ENCODE data around the gene NELL1.

The NELL1 gene

DNA sequence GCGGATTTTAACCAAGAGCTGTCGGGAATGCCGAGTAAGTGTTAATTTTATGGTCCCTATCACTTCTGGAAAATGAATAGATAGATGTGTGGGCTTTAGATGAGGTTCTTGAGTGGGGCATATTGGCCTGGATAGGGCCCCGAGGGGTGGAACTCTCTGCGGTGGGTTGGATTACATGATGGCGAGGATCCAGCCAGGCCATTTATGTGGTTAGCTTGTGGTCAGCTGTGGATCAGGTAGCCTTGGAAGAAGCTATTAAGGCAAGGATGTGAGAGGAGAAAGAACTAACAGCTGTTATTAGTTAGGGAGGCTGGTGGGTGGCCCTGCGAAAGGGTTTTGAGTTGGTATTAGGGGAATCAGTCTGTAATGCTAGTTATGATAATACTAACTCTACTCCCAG lies 268.4 kb downstream of the NELL1 start:
- Histone ChIP-seq H3K4me3 (ENCODE audit: extremely low read depth, insufficient read depth, low read length, poor library complexity, severe bottlenecking) (no peak overlapping the region), H3K9me3 (ENCODE audit: control insufficient read depth, low read length) (no peaks in the 10 kb centered on the region), H3K4me1 (ENCODE audit: control insufficient read depth, insufficient read depth, low read length, poor library complexity, severe bottlenecking) (no peaks in the 10 kb centered on the region), H3K27ac (ENCODE audit: low read depth, low read length, severe bottlenecking) (no peak overlapping the region), H3K36me3 (ENCODE audit: control insufficient read depth, insufficient read depth, low read length) (no peaks in the 10 kb centered on the region)
- WGBS, 2 experiments (ENCODE audit: insufficient coverage in 2 of 2) = 78 to 80% methylated on average over 4 to 5 of the region's 7 CpGs

DNA sequence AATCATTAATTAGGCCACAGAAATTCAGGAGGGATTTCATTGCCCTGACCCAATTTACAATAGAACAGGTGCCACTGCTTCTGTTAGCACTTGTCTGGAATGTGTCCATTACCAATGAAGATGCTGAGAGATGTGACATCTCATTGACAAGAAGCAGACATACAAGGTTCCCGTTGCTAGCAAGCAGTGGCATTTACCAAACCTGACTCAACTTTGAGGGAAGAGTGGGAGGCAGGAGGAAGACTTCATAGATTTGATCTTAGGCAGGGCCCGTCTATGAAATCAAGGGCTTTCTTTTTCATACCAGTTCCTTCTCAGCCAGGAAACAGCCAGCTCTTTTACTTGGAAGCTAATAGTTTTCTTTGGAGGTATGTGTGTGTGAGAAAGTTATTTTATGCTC lies 280.2 kb downstream of the NELL1 start:
- no peaks in the 10 kb centered on the region for H3K9me3 ChIP-seq (ENCODE audit: control insufficient read depth, low read length)
- 71 to 82% methylated on average over 1 to 2 of the region's 2 CpGs for WGBS, 2 experiments (ENCODE audit: insufficient coverage in 2 of 2)
- H3K4me3 ChIP-seq (ENCODE audit: extremely low read depth, insufficient read depth, low read length, poor library complexity, severe bottlenecking) = no peak overlapping the region
- no peak overlapping the region for H3K27ac ChIP-seq (ENCODE audit: low read depth, low read length, severe bottlenecking)
- H3K36me3 ChIP-seq (ENCODE audit: control insufficient read depth, insufficient read depth, low read length) = no peaks in the 10 kb centered on the region
- H3K4me1 ChIP-seq (ENCODE audit: control insufficient read depth, insufficient read depth, low read length, poor library complexity, severe bottlenecking) = no peaks in the 10 kb centered on the region

DNA sequence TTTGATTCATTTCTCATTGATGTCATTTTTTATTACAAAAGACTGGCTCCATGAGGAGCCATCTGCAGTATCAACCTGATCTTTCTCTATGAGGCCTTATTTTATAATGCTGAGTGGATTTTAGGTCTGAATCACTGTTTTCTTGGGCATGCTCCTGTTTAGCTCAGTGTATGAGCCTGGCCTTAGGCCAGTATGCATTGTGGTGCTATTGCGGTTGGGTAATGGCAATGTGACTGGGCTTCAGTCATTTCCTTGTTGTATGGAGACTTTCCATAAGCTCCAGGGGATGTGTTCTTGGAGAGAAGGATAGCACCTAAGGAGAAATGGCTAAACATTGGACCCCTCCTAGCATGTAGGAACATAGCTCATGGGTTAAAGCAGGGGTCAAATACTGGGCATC lies 293.2 kb downstream of the NELL1 start:
- no peaks in the 10 kb centered on the region for H3K4me1 ChIP-seq (ENCODE audit: control insufficient read depth, insufficient read depth, low read length, poor library complexity, severe bottlenecking)
- no peak overlapping the region for H3K27ac ChIP-seq (ENCODE audit: low read depth, low read length, severe bottlenecking)
- WGBS, 2 experiments (ENCODE audit: insufficient coverage in 2 of 2) = 100% methylated on average over 1 of the region's 1 CpG

DNA sequence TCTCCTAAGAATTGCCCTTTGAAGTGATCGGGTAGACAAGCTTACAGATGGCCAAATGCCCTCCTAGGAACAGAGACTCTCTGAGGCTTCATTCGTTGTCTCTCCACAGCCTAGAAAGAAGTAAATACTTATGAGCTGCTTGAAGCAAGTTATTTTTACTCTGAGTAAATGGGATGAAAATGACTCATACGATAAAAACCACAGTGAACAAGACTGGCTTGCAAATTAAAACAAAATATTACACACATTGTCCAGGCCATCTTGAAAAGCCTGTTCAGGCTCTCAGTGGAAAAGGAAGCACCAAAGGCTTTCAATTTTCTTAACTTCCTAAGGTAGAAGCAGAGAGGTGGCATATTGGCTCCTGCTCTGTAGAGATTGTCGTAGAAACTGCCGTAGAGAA lies 294.2 kb downstream of the NELL1 start:
- H3K27ac ChIP-seq (ENCODE audit: low read depth, low read length, severe bottlenecking) = no peak overlapping the region
- WGBS, 2 experiments (ENCODE audit: insufficient coverage in 2 of 2) = 98% methylated on average over 4 of the region's 5 CpGs; no CpG with 5 or more reads in 1 of the 2 experiments
- H3K9me3 ChIP-seq (ENCODE audit: control insufficient read depth, low read length) = no peaks in the 10 kb centered on the region
- no peak overlapping the region for H3K4me3 ChIP-seq (ENCODE audit: extremely low read depth, insufficient read depth, low read length, poor library complexity, severe bottlenecking)
- H3K36me3 ChIP-seq (ENCODE audit: control insufficient read depth, insufficient read depth, low read length) = no peaks in the 10 kb centered on the region
- H3K4me1 ChIP-seq (ENCODE audit: control insufficient read depth, insufficient read depth, low read length, poor library complexity, severe bottlenecking) = no peaks in the 10 kb centered on the region

More for the DNA sequence above, 293.2 kb downstream of the NELL1 start:
- no peaks in the 10 kb centered on the region for H3K36me3 ChIP-seq (ENCODE audit: control insufficient read depth, insufficient read depth, low read length)
- no peak overlapping the region for H3K4me3 ChIP-seq (ENCODE audit: extremely low read depth, insufficient read depth, low read length, poor library complexity, severe bottlenecking)
- H3K9me3 ChIP-seq (ENCODE audit: control insufficient read depth, low read length) = no peaks in the 10 kb centered on the region

DNA sequence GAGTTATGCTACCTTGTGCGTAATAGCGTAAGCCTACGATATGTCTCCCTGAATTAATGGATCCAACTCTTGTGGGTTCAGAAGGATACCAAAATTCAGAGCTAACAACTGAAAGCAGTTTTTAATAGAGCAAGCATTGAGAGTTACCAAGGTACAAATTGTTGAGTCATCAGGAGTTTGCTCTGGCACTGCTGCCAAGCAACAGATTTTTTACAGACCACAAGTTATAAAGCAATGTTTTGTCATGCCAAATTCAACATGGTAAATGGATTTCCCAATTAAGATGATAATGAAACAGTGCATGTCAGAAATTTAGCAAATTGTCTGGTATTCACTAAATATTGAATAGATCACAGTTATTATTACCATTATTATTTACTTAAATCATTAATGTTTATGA lies 295.6 kb downstream of the NELL1 start:
- Histone ChIP-seq H3K27ac (ENCODE audit: low read depth, low read length, severe bottlenecking) (no peak overlapping the region), H3K36me3 (ENCODE audit: control insufficient read depth, insufficient read depth, low read length) (no peaks in the 10 kb centered on the region), H3K4me3 (ENCODE audit: extremely low read depth, insufficient read depth, low read length, poor library complexity, severe bottlenecking) (no peak overlapping the region), H3K9me3 (ENCODE audit: control insufficient read depth, low read length) (no peaks in the 10 kb centered on the region), H3K4me1 (ENCODE audit: control insufficient read depth, insufficient read depth, low read length, poor library complexity, severe bottlenecking) (no peaks in the 10 kb centered on the region)
- WGBS, 2 experiments (ENCODE audit: insufficient coverage in 2 of 2) = 93 to 100% methylated on average over 3 of the region's 3 CpGs

DNA sequence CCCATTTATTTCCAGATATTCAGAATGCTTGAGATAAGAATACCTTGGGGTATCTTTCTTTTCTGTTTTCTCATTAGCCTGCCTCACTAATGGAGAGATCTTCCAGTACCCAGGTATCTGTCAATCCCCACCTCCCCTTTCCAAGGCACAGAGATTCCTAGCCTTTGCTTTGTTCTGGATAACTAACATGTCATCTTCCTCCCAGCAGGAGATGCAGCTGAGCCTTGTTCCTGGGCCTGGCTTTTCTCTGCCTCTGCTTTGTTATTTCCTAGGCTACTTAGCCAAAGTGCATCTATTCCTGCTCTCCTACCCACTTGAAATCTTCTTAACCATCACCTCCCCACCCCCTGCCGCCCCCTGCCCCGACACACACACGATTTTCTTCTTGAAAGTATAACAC lies 297.1 kb downstream of the NELL1 start:
- no peak overlapping the region for H3K27ac ChIP-seq (ENCODE audit: low read depth, low read length, severe bottlenecking)
- no peak overlapping the region for H3K4me3 ChIP-seq (ENCODE audit: extremely low read depth, insufficient read depth, low read length, poor library complexity, severe bottlenecking)
- H3K9me3 ChIP-seq (ENCODE audit: control insufficient read depth, low read length) = no peaks in the 10 kb centered on the region
- no peaks in the 10 kb centered on the region for H3K36me3 ChIP-seq (ENCODE audit: control insufficient read depth, insufficient read depth, low read length)
- WGBS, 2 experiments (ENCODE audit: insufficient coverage in 2 of 2) = 20% methylated on average over 1 of the region's 3 CpGs; no CpG with 5 or more reads in 1 of the 2 experiments
- H3K4me1 ChIP-seq (ENCODE audit: control insufficient read depth, insufficient read depth, low read length, poor library complexity, severe bottlenecking) = no peaks in the 10 kb centered on the region

DNA sequence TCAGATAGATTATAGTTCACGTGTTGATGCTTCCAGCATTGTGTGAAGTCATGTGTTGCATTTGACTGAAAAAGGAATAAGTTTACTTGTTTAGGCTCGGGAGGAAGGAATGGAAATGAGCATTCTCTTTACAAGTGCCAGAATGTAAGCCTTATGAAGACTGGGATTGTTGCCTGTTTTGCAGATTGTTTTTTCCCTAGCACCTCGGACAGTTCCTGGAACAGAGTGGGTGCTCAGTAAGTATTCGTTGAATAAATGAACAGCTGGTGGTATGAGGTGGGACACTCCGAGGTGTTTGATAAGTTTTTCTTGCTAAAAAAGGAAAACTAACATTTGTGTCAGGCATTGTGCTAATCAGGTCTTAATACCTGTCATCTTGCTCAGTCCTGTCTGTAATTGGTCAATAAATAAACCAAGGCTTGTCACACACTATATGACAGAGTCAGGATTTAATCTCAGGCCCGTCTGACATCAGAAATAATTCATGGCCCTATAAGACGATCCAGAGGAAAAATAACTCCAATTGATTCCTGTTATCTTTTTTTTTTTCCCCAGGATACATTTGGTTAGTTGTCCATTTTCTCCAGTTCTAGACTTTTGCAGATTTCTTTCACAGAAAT lies 304.7 kb downstream of the NELL1 start:
- Histone ChIP-seq H3K36me3 (ENCODE audit: control insufficient read depth, insufficient read depth, low read length) (no peaks in the 10 kb centered on the region), H3K27ac (ENCODE audit: low read depth, low read length, severe bottlenecking) (no peak overlapping the region), H3K4me1 (ENCODE audit: control insufficient read depth, insufficient read depth, low read length, poor library complexity, severe bottlenecking) (no peaks in the 10 kb centered on the region), H3K9me3 (ENCODE audit: control insufficient read depth, low read length) (no peaks in the 10 kb centered on the region), H3K4me3 (ENCODE audit: extremely low read depth, insufficient read depth, low read length, poor library complexity, severe bottlenecking) (no peak overlapping the region)
- WGBS, 2 experiments (ENCODE audit: insufficient coverage in 2 of 2) = 73 to 74% methylated on average over 7 of the region's 7 CpGs

DNA sequence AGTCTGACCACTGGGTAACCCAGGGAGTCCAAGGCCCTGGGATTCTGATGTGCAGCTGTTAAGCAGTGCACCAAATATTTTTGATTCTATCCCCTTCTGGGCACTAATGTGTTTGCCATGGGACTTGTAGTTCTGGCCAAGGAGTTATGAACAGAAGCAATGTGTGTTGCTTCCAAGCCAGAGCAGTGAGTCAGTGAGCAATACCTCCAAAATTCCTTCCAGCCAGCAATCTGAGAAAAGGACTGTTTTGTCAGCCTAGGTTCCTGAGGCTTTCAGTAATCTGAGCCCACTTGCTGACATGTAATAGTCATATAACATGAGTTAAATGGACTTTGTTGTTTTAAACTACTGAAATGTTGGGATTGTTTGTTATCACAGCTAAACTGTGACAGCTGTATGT lies 311.4 kb downstream of the NELL1 start:
- Histone ChIP-seq H3K4me1 (ENCODE audit: control insufficient read depth, insufficient read depth, low read length, poor library complexity, severe bottlenecking) (no peaks in the 10 kb centered on the region), H3K4me3 (ENCODE audit: extremely low read depth, insufficient read depth, low read length, poor library complexity, severe bottlenecking) (no peak overlapping the region), H3K9me3 (ENCODE audit: control insufficient read depth, low read length) (no peaks in the 10 kb centered on the region), H3K36me3 (ENCODE audit: control insufficient read depth, insufficient read depth, low read length) (no peaks in the 10 kb centered on the region), H3K27ac (ENCODE audit: low read depth, low read length, severe bottlenecking) (no peak overlapping the region)

DNA sequence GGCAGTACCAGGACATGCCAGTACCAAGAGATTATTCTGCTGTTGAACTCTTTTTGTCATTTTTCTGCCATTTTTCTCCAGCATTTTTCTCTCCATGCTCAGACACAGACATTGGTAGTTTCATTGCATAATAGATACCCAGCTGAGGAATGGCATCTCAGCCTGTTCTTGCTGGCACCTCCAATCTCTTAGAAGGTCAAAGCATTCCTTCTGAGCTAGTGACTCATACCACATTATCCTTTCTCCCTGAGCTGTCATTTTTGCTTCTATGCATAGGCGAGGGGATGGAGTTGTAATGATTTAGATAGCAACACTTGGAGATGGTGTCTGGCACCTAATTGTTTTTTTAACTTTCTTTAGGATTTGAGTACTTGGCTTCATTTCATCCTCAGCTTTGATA lies 321.1 kb downstream of the NELL1 start:
- Histone ChIP-seq H3K4me1 (ENCODE audit: control insufficient read depth, insufficient read depth, low read length, poor library complexity, severe bottlenecking) (no peaks in the 10 kb centered on the region), H3K27ac (ENCODE audit: low read depth, low read length, severe bottlenecking) (no peak overlapping the region), H3K36me3 (ENCODE audit: control insufficient read depth, insufficient read depth, low read length) (no peaks in the 10 kb centered on the region), H3K9me3 (ENCODE audit: control insufficient read depth, low read length) (no peaks in the 10 kb centered on the region), H3K4me3 (ENCODE audit: extremely low read depth, insufficient read depth, low read length, poor library complexity, severe bottlenecking) (no peak overlapping the region)
- WGBS, 2 experiments (ENCODE audit: insufficient coverage in 2 of 2) = no CpG with 5 or more reads among the region's 1 CpG

DNA sequence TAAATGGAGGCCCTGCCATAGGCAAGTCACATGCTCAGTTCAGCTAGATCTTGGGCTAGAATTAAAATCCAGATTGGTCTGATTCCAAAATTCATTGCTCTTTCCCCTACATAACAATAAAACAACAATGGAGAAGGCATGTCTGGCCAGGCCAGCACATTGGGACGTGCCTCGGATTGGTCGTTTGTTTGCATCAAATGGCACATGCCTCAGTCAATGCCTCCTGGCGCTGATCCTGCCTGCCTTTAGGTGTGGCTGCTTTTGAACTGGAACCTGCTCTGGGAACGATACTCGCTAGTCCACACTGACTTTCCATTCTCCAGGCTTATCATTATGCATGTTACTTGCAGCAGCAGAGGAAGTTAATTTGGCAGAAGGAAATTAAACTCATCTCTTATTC lies 322.1 kb downstream of the NELL1 start:
- H3K36me3 ChIP-seq (ENCODE audit: control insufficient read depth, insufficient read depth, low read length) = no peaks in the 10 kb centered on the region
- no peak overlapping the region for H3K4me3 ChIP-seq (ENCODE audit: extremely low read depth, insufficient read depth, low read length, poor library complexity, severe bottlenecking)
- H3K9me3 ChIP-seq (ENCODE audit: control insufficient read depth, low read length) = no peaks in the 10 kb centered on the region
- H3K4me1 ChIP-seq (ENCODE audit: control insufficient read depth, insufficient read depth, low read length, poor library complexity, severe bottlenecking) = no peaks in the 10 kb centered on the region
- H3K27ac ChIP-seq (ENCODE audit: low read depth, low read length, severe bottlenecking) = no peak overlapping the region
- WGBS, 2 experiments (ENCODE audit: insufficient coverage in 2 of 2) = 82 to 91% methylated on average over 4 of the region's 6 CpGs

DNA sequence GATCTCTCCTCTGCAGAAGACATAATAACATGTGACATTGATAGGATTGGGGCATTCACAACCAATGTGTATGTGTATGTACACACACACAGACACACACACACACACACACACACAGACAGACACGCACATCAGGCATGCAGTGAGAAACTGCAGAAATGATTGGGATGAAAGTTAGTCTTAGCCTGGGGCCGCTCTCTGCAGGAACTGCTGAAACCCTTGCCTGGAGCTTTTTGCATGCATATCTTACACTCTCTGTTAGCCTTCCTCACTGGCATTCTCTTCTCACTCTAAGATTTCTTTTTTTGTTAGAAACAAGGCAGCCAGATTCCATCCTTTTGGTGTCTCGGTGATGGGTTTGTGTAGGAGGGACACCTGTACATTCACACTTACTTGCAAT lies 337.9 kb downstream of the NELL1 start:
- no peak overlapping the region for H3K4me3 ChIP-seq (ENCODE audit: extremely low read depth, insufficient read depth, low read length, poor library complexity, severe bottlenecking)
- H3K36me3 ChIP-seq (ENCODE audit: control insufficient read depth, insufficient read depth, low read length) = no peaks in the 10 kb centered on the region
- H3K27ac ChIP-seq (ENCODE audit: low read depth, low read length, severe bottlenecking) = no peak overlapping the region
- H3K9me3 ChIP-seq (ENCODE audit: control insufficient read depth, low read length) = peaks cover 5% of the 10 kb centered on the region
- WGBS, 2 experiments (ENCODE audit: insufficient coverage in 2 of 2) = 60% methylated on average over 1 of the region's 3 CpGs; no CpG with 5 or more reads in 1 of the 2 experiments
- no peaks in the 10 kb centered on the region for H3K4me1 ChIP-seq (ENCODE audit: control insufficient read depth, insufficient read depth, low read length, poor library complexity, severe bottlenecking)

All from mesodermal cell (in vitro differentiated cells).